Measurements from ENCODE around the gene PLCB1.

DNA sequence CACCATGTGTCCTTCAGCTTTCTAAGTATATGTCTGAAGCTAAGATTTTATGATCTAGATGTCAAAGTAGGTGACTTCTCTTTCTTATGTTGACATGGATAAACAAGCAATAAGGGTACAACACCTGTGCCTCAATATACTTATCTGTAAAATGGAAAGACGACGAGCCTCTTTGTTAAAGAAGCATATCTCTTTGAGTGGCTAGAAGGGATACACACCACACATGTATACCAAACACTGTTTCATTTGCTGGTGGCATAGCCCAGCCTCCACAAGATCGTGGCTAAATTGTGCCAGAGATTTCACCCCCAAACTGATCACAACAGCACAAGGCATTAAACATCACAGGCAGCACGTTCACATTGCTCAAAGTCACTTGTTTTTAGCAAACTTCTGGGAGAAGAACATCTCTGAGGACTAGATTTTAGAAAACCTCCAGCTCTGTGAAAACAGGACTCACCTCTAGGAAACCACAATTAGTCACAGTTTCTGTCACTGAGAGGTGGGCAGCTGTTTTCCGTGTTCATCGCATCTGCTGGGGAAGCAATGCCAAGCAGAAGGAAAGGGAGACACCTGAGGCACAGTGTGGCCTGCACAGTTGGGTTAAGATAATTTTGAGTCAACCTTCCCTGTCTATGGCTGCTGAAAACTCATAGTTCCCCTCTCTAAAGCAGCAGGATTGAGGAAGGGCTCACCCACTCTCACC, 673.8 kb downstream of the PLCB1 start:
- TF ChIP-seq NFYB (IDR thresholded peaks at IDR 0.05; ENCODE audit: insufficient read depth, low read depth, low read length) (no peak), ETV6 (conservative IDR thresholded peaks at IDR 0.05 in 1 of 2, IDR thresholded peaks at IDR 0.05 in 1 of 2; ENCODE audit: borderline replicate concordance in 1 of 2, low read depth in 1 of 2) (no peak), CEBPB (IDR thresholded peaks at IDR 0.05; ENCODE audit: borderline replicate concordance in 1 of 2, low read depth in 2 of 2, low read length in 2 of 2) (no peak), RAD21 (IDR thresholded peaks at IDR 0.05; ENCODE audit: insufficient read depth, low read depth, low read length) (no peak), POLR2A (IDR thresholded peaks at IDR 0.05; ENCODE audit: low read depth, low read length) (no peak), CREB1 (IDR thresholded peaks at IDR 0.05; ENCODE audit: low read depth) (no peak), BHLHE40 (IDR thresholded peaks at IDR 0.05; ENCODE audit: borderline replicate concordance in 1 of 2, low read depth in 2 of 2, low read length in 1 of 2) (no peak), ESRRA (IDR thresholded peaks at IDR 0.05; ENCODE audit: low read length) (no peak), CTCF (IDR thresholded peaks at IDR 0.05 in 2 of 3, conservative IDR thresholded peaks at IDR 0.05 in 1 of 3; ENCODE audit: control insufficient read depth in 2 of 3, extremely low read depth in 1 of 3, insufficient read depth in 1 of 3, low read depth in 3 of 3, low read length in 3 of 3) (no peak), BRCA1 (IDR thresholded peaks at IDR 0.05; ENCODE audit: low read depth, low read length) (no peak), TARDBP (IDR thresholded peaks at IDR 0.05; ENCODE audit: borderline replicate concordance) (no peak), SREBF2 (IDR thresholded peaks at IDR 0.05; ENCODE audit: low read length) (no peak), SP1 (IDR thresholded peaks at IDR 0.05; ENCODE audit: low read depth, low read length) (no peak)
- TF ChIP-seq, protein P1, sequence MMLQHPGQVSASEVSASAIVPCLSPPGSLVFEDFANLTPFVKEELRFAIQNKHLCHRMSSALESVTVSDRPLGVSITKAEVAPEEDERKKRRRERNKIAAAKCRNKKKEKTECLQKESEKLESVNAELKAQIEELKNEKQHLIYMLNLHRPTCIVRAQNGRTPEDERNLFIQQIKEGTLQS (IDR thresholded peaks at IDR 0.05; ENCODE audit: borderline replicate concordance, extremely low read depth, low read depth, low read length): no peak
